GM19452 (cell line): Measurements from ENCODE around the gene GAPDH.
"Not testable (repeated sequence)": the region's sequence is repeated elsewhere in the genome, so short reads cannot be mapped to it uniquely, and the experiment has no call there.

ENCODE experiments used
- ATAC-seq: cut with Tn5 transposase; IDR thresholded peaks from one replicate; pipeline ENCODE4 v1.9.1; 2021; ENCODE audit not compliant: unreplicated experiment

Gene GAPDH

GRCh38 chr12:6558014-6558760 lies 23.9 kb downstream of the GAPDH start:
- ATAC-seq: not testable (repeated sequence)

DNA sequence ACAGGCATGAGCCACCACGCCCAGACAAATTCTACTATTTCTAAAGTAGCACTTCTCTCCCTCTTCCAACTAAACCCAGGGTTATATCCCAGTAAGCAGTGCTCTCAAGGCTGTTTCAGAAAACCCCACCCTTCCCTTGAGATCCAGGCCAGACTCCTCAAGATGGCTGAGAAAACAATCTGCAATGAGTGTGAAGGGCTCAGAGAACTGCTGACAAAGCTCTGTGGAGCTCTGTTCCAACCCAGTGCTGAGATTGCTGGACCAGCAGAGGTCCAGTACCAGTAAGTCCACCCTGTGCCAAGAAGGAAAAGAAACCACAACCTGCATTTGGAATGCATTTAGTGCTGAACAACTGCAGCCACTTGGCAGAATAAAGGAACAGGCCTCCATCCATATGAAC lies 25.2 kb downstream of the GAPDH start:
- no peak for ATAC-seq

DNA sequence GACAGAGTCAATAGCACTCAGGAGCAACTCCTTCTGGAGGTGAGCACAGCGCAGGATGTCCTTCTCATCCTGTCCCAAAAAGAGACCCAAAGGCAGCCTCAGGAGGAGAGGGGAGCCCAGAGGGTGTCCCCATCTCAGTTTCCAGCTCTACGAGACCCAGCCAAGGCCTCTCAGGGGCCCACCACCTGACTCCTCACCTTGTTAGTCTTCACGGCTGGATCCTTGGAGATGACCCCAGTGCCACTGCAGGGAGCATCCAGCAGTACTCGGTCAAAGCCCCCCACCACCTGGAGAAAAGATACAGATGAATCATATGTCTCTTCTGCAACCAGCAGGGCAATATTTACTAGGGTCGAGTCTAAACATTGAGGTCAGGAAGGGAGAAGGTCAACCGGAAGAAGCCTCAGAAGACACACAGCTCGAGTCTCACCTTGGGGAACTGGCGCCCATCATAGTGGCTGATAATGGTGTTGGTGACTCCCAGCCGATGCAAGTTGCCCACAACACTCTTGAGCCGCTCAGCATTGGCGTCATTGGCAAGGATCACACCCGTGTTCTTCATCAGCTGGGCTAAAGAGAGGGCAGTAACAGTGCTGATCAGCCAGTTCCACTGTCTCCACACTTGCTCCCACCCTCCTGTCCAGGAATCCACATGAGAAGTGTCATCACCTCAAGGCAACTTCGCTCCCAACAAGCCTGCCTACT lies 26.3 kb downstream of the GAPDH start:
- no peak for ATAC-seq

GRCh38 chr12:6562881-6563280 lies 28.6 kb downstream of the GAPDH start:
- ATAC-seq: no peak

DNA sequence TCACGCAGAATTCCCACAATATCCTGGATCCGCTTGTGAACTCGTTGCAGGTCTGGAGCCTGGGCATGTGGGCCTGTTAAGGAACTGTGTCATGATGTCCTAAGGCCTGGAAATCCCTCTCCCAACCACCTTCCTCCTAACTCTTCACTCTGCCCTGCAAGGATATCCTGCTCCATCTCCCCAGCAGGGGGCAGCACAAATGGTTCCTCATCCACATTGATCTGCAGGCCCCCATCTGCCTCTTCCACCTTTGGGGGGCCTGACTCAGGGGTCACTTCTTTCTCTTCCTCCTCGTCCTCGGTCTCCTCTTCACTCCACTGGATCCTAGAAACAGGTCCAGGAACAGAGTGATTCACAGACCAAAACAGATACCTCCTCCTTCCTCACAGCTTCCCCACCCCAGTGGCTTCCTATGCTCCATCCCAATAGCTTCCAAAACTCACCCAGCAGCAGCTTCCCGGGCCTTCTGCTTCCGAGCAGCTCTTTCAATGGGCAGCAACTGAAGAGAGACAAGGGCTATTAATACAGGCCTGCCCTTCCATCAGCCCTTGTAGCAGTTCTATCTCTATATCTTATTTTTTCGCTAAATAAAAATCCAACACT lies 29.2 kb downstream of the GAPDH start:
- no peak for ATAC-seq

DNA sequence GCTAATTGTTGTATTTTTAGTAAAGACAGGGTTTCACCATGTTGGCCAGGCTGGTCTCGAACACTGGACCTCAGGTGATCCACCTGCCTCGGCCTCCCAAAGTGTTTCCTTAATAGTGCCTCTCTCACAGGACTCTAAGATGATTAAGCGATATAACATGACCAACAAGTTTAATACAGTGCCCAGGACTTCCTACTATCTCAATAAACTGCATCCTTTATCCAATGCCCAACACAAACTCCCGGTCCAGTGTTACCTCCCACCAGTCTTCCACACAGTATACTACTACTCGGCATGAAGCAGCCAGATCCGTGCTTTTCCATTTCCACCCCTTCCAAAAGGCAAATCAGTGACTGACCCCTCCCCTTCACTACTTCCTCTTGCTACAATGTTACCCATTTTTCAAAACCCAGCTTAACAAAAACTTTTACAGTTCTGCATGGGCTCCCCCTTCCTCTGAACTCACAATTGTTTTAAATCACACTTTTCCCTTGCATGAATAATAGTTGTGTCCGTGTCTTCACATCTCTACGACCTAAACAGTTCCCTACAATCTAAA lies 32.9 kb downstream of the GAPDH start:
- ATAC-seq: no peak

GRCh38 chr12:6569312-6569711 lies 35.0 kb downstream of the GAPDH start:
- no peak for ATAC-seq

DNA sequence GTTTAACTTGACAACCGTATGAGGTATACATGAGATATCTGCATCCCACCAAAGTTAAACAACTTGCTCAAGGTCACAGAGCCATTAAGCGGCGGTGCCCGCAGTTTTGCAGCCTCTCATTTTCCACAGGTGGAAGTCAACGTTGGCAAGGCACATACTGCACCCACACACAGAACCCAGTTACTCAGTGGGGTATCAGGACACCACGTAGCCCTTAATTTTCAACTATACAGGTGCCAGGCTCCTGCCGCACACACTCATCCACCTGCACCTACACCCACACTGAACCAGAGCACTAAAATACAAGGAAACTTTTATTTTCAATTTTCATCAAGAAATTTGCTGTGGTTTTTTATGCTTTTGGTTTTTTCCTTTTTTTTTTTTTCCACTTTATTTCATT lies 35.5 kb downstream of the GAPDH start:
- ATAC-seq: no peak

- no peak for ATAC-seq
Observed at GRCh38 chr12:6570264-6570887, 36.1 kb downstream of the GAPDH start.

DNA sequence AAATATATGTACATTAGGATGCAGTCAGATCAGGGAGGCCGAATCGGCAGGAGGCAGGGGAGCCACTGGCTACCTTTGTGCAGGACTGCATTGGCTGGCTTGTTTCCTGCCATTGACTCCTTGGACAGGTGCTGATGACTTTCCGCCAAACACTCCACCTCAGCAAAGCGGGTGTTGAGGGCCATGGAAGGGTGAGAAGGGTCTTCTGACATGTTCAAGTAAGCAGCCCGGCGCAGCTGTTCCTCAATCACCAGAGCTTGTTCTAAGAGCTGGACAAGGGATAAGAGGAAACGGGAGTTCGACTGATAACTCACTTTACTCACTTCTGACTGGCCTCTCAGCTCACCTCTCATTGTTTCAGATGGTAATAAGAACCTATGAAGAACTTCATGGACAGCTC lies 38.7 kb downstream of the GAPDH start:
- no peak for ATAC-seq

DNA sequence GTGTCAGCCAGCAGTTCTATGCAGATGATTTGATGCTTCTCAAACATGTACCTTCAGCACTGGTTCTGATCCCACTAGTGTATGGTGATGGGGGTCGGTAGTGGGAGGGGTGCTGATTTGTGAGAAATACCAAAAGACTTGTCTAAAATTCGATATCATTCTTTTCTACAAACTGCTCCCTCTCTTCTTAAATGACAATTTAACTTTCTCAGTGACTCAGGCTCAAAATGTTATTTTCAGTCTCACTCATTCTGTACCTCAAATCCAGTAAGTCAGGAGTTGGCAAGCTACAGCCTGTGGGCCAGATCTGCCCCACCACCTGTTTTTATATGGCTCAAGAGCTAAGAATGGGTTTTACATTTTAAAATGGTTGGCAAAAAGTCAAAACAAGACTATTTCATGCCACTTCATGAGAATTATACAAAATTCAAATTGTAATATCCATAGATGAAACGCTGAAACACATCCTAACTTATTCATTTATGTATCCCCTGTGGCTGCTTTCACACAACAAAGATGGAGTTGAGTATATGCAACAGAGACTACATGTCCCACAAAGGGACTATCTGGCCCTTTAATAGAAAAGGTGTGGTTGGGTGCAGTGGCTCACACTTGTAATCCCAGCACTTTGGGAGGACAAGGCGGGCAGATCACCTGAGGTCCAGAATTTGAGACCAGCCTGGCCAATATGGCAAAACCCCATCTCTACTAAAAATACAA lies 40.4 kb downstream of the GAPDH start:
- no peak for ATAC-seq

GRCh38 chr12:6575648-6576047 lies 41.3 kb downstream of the GAPDH start:
- no peak for ATAC-seq

DNA sequence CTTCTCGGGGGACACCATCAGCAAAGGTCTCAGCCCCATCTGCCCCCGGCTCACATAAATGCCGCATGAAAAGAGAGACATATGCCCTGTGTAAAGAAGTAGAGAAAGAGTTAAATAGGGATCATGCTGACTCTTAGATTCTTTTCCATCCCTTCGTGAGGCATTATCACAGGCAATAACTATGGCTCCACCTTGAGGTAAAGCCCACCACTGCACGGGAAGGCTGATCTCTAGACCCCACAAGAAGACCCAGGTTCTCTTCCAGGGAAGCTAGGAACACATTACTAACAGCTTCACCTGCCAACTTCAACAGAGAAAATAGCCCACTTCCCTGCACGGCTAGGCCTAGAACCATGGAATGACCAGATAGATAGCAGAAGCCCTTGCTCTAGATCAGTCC lies 47.9 kb downstream of the GAPDH start:
- no peak for ATAC-seq

DNA sequence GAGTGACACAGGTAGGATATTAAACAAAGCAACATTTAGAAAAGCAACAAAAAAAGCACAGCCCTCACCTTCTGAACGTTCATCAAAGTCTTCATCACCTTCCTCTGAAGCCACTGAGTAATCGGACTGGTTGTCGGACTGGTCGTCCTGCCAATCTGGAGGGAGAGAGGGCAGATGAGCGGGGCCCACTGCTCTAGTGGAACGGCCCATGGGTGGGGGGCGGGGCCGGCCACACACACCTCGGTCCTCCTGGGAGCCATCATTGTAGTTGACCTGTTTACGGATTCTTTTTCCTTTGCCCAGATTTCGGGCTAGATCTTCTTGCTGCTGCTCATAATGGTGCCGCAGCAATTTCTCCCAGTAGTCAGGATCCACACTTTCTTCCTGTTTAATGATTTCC lies 48.6 kb downstream of the GAPDH start:
- ATAC-seq: no peak

DNA sequence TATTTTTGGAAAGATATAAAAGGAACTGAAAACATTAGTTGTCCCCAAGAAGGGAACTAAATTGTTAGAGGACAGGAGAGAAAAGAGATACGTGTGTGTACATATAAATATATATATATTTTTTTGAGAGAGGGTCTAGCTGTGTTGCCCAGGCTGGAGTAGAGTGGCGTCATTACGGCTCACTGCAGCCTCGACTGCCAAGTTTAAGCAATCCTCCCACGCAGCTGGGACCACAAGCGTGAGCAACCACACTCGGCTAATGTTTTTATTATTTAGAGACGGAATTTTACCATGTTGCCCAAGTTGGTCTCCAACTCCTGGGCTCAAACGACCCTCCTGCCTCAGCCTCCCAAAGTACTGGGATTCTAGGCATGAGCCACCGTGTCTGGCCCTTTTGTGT lies 50.0 kb downstream of the GAPDH start:
- no peak for ATAC-seq

DNA sequence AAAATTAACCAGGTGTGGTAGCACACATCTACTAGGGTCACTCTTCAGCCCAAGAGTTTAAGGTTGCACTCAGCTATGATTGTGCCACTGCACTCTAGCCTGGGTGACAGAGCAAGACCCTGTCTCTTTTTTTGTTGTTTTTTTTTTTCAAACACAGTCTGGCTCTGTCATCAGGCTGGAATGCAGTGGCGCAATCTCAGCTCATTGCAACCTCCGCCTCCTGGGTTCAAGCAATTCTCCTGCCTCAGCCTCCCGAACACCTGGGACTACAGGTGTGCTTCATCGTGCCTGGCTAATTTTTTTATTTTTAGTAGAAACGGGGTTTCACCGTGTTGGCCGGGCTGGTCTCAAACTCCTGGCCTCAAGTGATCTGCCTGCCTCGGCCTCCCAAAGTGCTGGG lies 52.3 kb downstream of the GAPDH start:
- not testable (repeated sequence) for ATAC-seq
